IMR-90 (cell line): Measurements from ENCODE around the gene ARID5A. TPM values are rescaled to one million over a fixed set of nuclear protein-coding genes. Genes with fewer than 3 reads are reported as not detected.

Source experiments
- MXI1 ChIP-seq: IDR thresholded peaks from 2 replicates; pipeline ENCODE4 v1.6.1; 2012; ENCODE audit warnings: low read depth, mild to moderate bottlenecking, low read length, moderate library complexity, borderline replicate concordance
- RAD21 ChIP-seq: IDR thresholded peaks from 2 replicates; pipeline ENCODE4 v1.6.1; 2012; ENCODE audit warnings: low read length, improper control_type of control experiment
- polyA plus RNA-seq, 3 experiments: library from polyadenylated mRNA; depleted of rRNA; stranded (reverse); fragments of >200 nt; gene quantifications; 2 replicates each; pipeline ENCODE4 v1.2.3, GENCODE V29; 2012; ENCODE audit warnings: low replicate concordance in 1 of 3
- total RNA-seq: library from RNA; depleted of rRNA; stranded (reverse); fragments of >200 nt; gene quantifications from 2 replicates; pipeline ENCODE4 v1.2.3, GENCODE V29; 2012; rRNA removed

The ARID5A gene
- total and polyA plus RNA-seq, 2 of the 4 experiments (the other 2 are of a cell fraction), result 2.3 to 6.7 TPM

GRCh38 chr2:96601382-96602292 is 65.1 kb downstream of the ARID5A start (continued):
- TF ChIP-seq MXI1 (no peak), RAD21 (no peak)

Other genes starting within 250 kb of the ARID5A start
- 44.1 and 44.2 TPM in 2 replicates for gene SNRNP200, start 231.2 kb upstream of the ARID5A start, total RNA-seq
- 108 TPM in 2 replicates for gene SNRNP200, start 231.2 kb upstream of the ARID5A start, polyA plus RNA-seq (2012; rRNA removed)
- 1.1 and 1.4 TPM in 2 replicates for gene ITPRIPL1, start 211.4 kb upstream of the ARID5A start, total RNA-seq
- gene ITPRIPL1, start 211.4 kb upstream of the ARID5A start, polyA plus RNA-seq (2012; rRNA removed), result 0.84 and 0.99 TPM in 2 replicates
- 16.7 and 17.7 TPM in 2 replicates for gene NCAPH, start 201.0 kb upstream of the ARID5A start, total RNA-seq
- gene NCAPH, start 201.0 kb upstream of the ARID5A start, polyA plus RNA-seq (2012; rRNA removed), result 16.5 and 19.4 TPM in 2 replicates
- gene NEURL3, start 31.4 kb upstream of the ARID5A start, total RNA-seq, result not detected in 2 replicates
- not detected in 2 replicates for gene NEURL3, start 31.4 kb upstream of the ARID5A start, polyA plus RNA-seq (2012; rRNA removed)
- gene KANSL3, start 101.6 kb downstream of the ARID5A start, total RNA-seq, result 25.0 and 26.3 TPM in 2 replicates
- 19.5 and 22.2 TPM in 2 replicates for gene KANSL3, start 101.6 kb downstream of the ARID5A start, polyA plus RNA-seq (2012; rRNA removed)
- 0.28 and 0.36 TPM in 2 replicates for gene FER1L5, start 106.0 kb downstream of the ARID5A start, total RNA-seq
- gene FER1L5, start 106.0 kb downstream of the ARID5A start, polyA plus RNA-seq (2012; rRNA removed), result 0.09 and 0.15 TPM in 2 replicates
- 19.2 and 22.9 TPM in 2 replicates for gene LMAN2L, start 203.3 kb downstream of the ARID5A start, total RNA-seq
- 20.8 and 22.5 TPM in 2 replicates for gene LMAN2L, start 203.3 kb downstream of the ARID5A start, polyA plus RNA-seq (2012; rRNA removed)
- 1.4 and 2.0 TPM in 2 replicates for gene CNNM4, start 224.2 kb downstream of the ARID5A start, total RNA-seq
- 4.1 and 4.6 TPM in 2 replicates for gene CNNM4, start 224.2 kb downstream of the ARID5A start, polyA plus RNA-seq (2012; rRNA removed)